OCI-LY1 (cell line): ENCODE results near the gene DCAF5.

Source experiments
- H2AFZ ChIP-seq: fragments of 200-600 bp; sonication (generic), shearing (Covaris generic); 2 replicates; pipeline ENCODE4 v1.6.0; 2014; ENCODE audit warnings: antibody characterized with exemption, mild to moderate bottlenecking, low read length
- H3F3A ChIP-seq: fragments of 200-600 bp; sonication (generic), shearing (Covaris generic); 2 replicates; pipeline ENCODE4 v1.6.0; 2014; ENCODE audit warnings: mild to moderate bottlenecking, antibody characterized with exemption, low read length, moderate library complexity; ENCODE audit not compliant: insufficient read depth
- H3K27ac ChIP-seq: fragments of 200-600 bp; sonication (generic); 2 replicates; pipeline ENCODE4 v1.5.1; 2014; ENCODE audit warnings: low read length, mixed run types, mild to moderate bottlenecking, low read depth; ENCODE audit not compliant: poor library complexity, severe bottlenecking
- H3K27me3 ChIP-seq: fragments of 200-600 bp; sonication (generic); 2 replicates; pipeline ENCODE4 v1.6.0; 2014; ENCODE audit warnings: antibody characterized with exemption, mild to moderate bottlenecking, low read length, moderate library complexity; ENCODE audit not compliant: insufficient read depth
- H3K36me3 ChIP-seq: fragments of 200-600 bp; sonication (generic); 2 replicates; pipeline ENCODE4 v1.6.1; 2014; ENCODE audit warnings: mild to moderate bottlenecking, antibody characterized with exemption, low read length, moderate library complexity, mixed read lengths; ENCODE audit not compliant: insufficient read depth
- H3K4me1 ChIP-seq: fragments of 200-600 bp; sonication (generic); 2 replicates; pipeline ENCODE4 v1.5.1; 2014; ENCODE audit warnings: mild to moderate bottlenecking, low read length, moderate library complexity; ENCODE audit not compliant: insufficient read depth, severe bottlenecking
- H3K4me2 ChIP-seq: fragments of 200-600 bp; sonication (generic), shearing (Covaris generic); 2 replicates; pipeline ENCODE4 v1.6.1; 2014; ENCODE audit warnings: low read length
- H3K4me3 ChIP-seq: fragments of 200-600 bp; sonication (generic); 2 replicates; pipeline ENCODE4 v1.5.1; 2014; ENCODE audit warnings: low read length, low read depth, mild to moderate bottlenecking, mixed read lengths; ENCODE audit not compliant: poor library complexity, severe bottlenecking
- H3K79me2 ChIP-seq: fragments of 200-600 bp; shearing (Covaris generic); 2 replicates; pipeline ENCODE4 v1.6.1; 2016; ENCODE audit warnings: mixed run types, low read length, mixed read lengths; ENCODE audit not compliant: insufficient read depth
- H3K9ac ChIP-seq: fragments of 200-600 bp; sonication (generic), shearing (Covaris generic); 2 replicates; pipeline ENCODE4 v1.6.1; 2014; ENCODE audit warnings: mild to moderate bottlenecking, low read length, mixed read lengths
- H3K9me2 ChIP-seq: fragments of 200-600 bp; sonication (generic), shearing (Covaris generic); 2 replicates; pipeline ENCODE4 v1.6.1; 2014; ENCODE audit warnings: low read depth, mild to moderate bottlenecking, low read length, mixed read lengths
- H3K9me3 ChIP-seq: fragments of 200-600 bp; shearing (Covaris generic); 2 replicates; pipeline ENCODE4 v1.6.1; 2014; ENCODE audit warnings: low read length, mixed read lengths
- H4K20me1 ChIP-seq: fragments of 200-600 bp; sonication (generic), shearing (Covaris generic); 2 replicates; pipeline ENCODE4 v1.6.0; 2016; ENCODE audit warnings: mild to moderate bottlenecking, low read length; ENCODE audit not compliant: insufficient read depth
- CTCF ChIP-seq: fragments of 200-600 bp; sonication (generic), shearing (Covaris generic); IDR thresholded peaks from 2 replicates; pipeline ENCODE4 v1.5.1; 2017; ENCODE audit warnings: mild to moderate bottlenecking, antibody characterized with exemption, low read length, moderate library complexity, mixed read lengths
- EZH2 ChIP-seq: fragments of 200-600 bp; sonication (generic), shearing (Covaris generic); IDR thresholded peaks from 2 replicates; pipeline ENCODE4 v1.8.0; 2017; ENCODE audit warnings: borderline replicate concordance, mixed run types, mild to moderate bottlenecking, antibody characterized with exemption, low read length, moderate library complexity, mixed read lengths

Gene DCAF5

DNA sequence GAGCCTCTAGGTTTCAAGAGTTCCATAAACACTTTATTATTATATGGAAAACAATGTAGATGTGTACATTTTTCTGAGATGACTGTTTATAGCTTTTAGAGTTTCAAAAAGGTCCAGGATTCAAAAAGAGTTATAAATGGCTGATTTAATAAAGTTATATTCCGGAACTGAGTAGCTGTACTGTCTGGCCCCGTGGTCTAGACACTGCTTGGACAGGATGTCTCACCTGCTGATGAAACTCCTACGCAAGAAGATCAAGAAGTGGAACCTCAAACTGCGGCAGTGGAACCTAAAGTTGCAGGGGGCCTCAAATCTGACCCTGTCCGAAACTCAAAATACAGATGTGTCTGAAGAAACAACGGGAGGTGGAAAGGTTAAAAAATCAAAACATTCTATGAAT lies 69.7 kb downstream of the DCAF5 start:
- Histone ChIP-seq H2AFZ (no peak overlapping the region), H3K4me1 (no peaks in the 10 kb centered on the region), H3K9me3 (no peaks in the 10 kb centered on the region), H3K27ac (no peak overlapping the region), H3K4me2 (no peak overlapping the region), H4K20me1 (no peaks in the 10 kb centered on the region), H3K79me2 (no peaks in the 10 kb centered on the region), H3K4me3 (no peak overlapping the region), H3K9me2 (no peaks in the 10 kb centered on the region), H3K36me3 (peaks cover 48% of the 10 kb centered on the region), H3F3A (no peaks in the 10 kb centered on the region), H3K27me3 (no peaks in the 10 kb centered on the region), H3K9ac (no peak overlapping the region)
- TF ChIP-seq EZH2 (no peak), CTCF (no peak)

- H3K4me1 ChIP-seq = no peaks in the 10 kb centered on the region
- H3F3A ChIP-seq = no peaks in the 10 kb centered on the region
- H3K4me2 ChIP-seq = no peak overlapping the region
- no peaks in the 10 kb centered on the region for H3K79me2 ChIP-seq
- H4K20me1 ChIP-seq = no peaks in the 10 kb centered on the region
- H3K9ac ChIP-seq = no peak overlapping the region
- H3K9me2 ChIP-seq = no peaks in the 10 kb centered on the region
- no peak overlapping the region for H2AFZ ChIP-seq
- H3K27me3 ChIP-seq = no peaks in the 10 kb centered on the region
- TF ChIP-seq CTCF (no peak), EZH2 (no peak)
- peaks cover 34% of the 10 kb centered on the region for H3K36me3 ChIP-seq
- no peak overlapping the region for H3K4me3 ChIP-seq
- H3K9me3 ChIP-seq = no peaks in the 10 kb centered on the region
- no peak overlapping the region for H3K27ac ChIP-seq
Observed at GRCh38 chr14:69081271-69081670, 71.6 kb downstream of the DCAF5 start.

- Histone ChIP-seq H3K9me2 (no peaks in the 10 kb centered on the region), H2AFZ (no peak overlapping the region), H3K4me1 (no peaks in the 10 kb centered on the region), H3K36me3 (peaks cover 27% of the 10 kb centered on the region; the same call in 1 of the 2 replicates), H3K79me2 (no peaks in the 10 kb centered on the region), H3K27me3 (no peaks in the 10 kb centered on the region), H3K4me3 (no peak overlapping the region), H3K9me3 (no peaks in the 10 kb centered on the region), H3F3A (no peaks in the 10 kb centered on the region), H3K9ac (no peak overlapping the region), H3K27ac (no peak overlapping the region), H4K20me1 (no peaks in the 10 kb centered on the region), H3K4me2 (no peak overlapping the region)
- TF ChIP-seq EZH2 (no peak), CTCF (no peak)
Observed at GRCh38 chr14:69079747-69080146, 73.2 kb downstream of the DCAF5 start.
